ENCODE data around the gene PRDX6.

The PRDX6 gene

DNA sequence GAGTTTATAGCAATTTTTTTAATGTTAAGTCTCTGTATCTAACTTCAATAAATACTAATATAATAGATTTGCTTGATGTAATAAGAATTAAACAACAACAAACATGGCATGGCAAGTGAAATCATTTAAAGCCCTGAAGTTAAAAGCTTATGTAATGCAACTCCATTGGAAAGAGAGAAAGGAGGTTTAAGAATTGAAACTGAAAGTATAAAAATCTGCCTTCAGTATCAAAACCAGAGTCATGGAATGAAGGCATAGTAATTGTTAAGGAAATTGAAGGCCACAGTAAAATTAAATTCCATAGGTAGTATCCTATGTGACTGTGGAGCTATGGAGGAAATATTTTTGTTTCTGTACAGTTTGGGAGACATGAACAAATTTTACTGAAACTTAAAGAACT, 55.1 kb downstream of the PRDX6 start:
- DNase-seq (ENCODE audit: insufficient read length, low spot score) (no peak), FAIRE-seq (no peak)

GRCh38 chr1:173536223-173536622, 59.1 kb downstream of the PRDX6 start:
- DNase-seq (ENCODE audit: insufficient read length, low spot score): no peak
- no peak for FAIRE-seq
